Smooth muscle cell of the brain vasculature (primary cell): ENCODE measurements around the gene QDPR.
"Not testable (repeated sequence)": the region's sequence is repeated elsewhere in the genome, so short reads cannot be mapped to it uniquely, and the experiment has no call there.

Experiments
- DNase-seq: peaks from one replicate; pipeline ENCODE4 v3.0.0-alpha.2; 2012; ENCODE audit warnings: low read depth, low spot score

QDPR gene

DNA sequence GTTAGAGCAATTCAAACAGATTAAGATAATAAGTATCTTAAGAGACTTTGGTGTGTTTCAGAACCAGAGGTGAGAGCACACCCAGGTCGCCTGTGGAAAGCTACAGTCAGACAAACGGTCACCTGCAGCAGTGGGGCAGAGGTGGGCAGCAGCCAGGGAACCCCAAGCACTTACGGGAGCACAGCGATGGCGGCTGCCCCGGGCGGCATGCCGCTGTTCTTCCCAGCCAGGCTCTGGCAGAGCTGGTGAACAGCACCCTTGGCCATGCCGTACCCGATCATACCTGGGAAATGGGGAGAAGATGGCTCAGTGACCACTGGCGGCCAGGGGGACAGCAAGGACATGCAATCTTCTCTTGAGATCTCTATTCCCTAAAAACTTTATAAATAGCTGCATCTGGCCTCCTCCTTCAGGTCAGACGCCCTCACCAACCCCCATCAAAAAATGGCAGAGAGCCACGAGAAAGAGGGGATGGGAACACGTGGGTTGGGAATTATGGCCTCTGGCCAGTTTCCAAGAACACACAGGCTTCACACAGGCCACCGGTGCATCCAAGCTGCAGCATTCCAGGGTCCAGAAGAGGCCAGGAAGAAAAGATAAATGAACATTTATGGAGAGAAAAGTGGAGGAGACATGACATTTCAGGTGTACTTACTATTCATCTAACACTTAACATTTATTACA is 19.7 kb downstream of the QDPR start:
- no peak for DNase-seq

DNA sequence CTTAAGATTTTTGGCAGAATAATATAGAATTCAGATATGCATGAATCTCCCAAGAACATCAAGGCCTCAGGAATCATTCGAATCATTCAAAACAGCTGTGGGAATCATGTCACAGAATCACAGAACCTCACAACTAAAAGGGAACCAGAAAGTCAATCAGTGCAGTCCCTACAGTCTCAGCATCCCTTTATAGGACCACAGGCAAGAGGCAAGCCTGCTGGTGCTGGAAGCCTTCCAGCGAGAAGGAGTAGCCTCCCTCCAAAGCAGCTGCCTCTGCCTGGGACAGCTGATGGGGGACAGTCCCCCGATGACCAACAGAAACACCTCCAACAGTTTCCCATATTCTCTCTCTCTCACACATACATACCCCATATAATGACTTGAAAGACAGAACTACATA is 20.7 kb downstream of the QDPR start:
- no peak for DNase-seq

DNA sequence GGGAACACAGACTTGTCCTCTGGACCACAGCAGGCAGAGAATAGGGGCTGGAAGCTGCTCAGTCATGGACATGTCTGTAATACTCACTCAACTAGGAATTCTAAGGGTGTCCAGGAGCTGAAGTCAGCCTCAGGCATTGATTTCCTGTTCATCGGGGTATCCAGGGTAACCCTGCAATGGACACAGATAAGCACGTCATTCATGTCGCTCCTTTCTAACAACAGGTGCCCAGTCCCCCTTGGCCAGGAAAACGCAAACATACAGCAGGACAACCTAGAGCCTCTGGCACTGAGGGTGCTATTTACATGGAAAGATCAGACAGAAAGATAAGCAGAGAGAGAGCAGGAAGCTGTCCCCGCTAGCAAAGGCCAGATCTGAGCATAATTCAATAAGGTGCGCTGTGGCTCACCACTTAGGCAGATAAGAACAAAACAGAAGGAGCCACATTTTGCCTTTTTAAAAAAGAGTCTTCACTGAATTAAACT is 21.3 kb downstream of the QDPR start:
- no peak for DNase-seq

DNA sequence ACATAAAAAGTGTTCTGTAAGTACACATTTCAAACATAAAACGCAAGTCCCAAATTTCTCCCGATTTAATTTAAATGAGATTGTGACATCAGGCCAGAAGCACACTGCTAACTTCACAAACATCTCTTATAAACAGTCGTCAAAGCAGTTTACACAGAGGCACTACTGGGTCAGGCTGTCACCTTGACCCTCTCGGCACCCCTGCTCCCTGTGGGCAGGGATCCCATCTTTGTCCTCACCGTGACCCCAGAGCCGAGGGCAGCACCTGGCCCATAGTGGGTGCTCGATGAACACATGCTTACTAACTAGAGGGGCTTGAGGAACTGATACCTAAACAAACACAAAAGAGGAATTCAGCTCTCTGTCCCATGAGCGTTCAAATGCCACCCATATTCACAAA is 22.2 kb downstream of the QDPR start:
- DNase-seq: no peak

DNA sequence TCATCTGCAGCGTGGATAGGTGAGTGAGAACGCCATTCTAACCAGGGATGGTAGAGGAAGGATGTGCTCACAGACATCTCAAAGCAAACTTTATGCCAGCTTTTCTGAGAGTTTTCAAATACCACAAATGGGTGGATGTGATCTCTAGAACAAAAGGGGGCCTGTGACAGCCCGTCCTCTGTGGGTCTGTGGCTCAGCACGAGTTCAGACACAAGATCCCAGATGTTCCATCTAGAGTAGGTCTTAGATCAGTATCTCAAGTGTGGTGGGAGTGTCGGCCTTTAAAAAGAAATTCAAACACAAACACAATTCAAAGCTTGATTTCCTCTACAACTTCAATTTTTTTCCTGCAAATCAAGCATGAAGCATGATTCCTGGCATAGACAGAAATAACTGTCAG is 22.8 kb downstream of the QDPR start:
- DNase-seq: no peak

DNA sequence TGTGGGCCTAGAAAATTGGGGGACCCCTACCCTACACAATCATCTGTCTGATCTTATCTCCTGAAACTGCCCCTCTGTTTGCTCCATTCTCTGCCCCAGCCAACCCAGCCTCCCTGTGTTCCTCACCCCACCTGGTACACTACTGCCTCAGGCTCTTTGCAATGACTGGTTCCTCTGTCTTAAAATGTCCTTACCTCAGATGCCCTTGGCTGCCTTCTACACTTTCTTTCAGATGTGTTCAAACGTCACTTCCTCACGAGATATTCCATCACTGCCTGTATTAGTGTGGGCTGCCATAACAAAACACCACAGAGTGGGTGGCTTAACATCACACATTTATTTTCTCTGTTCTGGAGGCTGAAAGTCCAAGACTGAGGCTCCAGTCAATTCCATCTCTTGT is 29.2 kb downstream of the QDPR start:
- no peak for DNase-seq

DNA sequence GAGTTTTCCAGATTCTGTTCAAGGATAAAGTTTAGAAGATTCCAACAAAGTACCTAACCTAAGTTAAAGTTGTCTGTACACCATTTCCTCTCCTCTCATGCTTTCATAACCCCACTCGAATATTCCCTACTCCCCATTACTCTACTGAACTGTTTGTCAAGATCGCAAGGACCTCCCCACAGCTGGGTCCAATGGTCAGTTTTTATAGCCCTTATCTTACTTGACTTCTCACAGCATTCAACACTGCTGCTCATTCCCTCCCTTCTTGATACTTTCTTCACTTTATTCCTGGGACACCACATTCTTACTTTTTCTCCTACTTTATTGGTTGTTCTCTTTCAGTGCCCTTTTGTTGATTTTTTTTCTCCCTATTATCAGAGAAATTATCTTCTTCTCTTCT is 30.9 kb downstream of the QDPR start:
- DNase-seq: no peak

DNA sequence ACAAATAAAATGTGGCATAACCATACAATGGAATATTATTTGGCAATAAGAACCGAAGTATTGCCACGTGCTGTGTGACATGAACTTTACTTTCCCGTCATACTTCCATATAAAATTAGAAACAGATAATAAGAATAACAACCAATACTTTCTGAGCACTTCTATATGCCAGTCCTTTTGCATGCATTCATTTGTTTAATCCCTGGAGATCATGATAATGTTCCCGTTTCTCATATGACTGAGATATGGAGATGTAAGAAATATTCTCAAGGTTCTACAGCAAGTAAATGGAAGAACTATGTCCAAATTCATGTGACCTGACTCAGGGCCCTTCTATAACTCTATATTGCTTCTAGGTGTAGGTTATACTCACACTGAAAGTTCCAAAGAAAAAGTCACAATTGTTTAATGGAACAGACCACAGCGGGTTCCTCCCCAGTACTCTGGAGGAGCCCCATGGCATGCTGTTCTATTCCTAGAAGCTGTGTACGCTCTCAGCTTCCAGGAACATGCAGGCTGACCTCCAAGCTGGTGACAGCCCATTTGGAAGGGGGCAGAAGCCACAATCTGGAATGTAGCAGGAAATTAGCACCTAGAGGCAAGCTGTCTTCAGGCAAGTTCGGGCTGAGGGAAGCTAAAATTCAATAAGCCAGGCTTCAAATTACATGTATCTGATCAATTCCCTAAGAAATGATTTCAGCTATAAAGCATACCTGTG is 31.5 kb downstream of the QDPR start:
- DNase-seq: no peak

DNA sequence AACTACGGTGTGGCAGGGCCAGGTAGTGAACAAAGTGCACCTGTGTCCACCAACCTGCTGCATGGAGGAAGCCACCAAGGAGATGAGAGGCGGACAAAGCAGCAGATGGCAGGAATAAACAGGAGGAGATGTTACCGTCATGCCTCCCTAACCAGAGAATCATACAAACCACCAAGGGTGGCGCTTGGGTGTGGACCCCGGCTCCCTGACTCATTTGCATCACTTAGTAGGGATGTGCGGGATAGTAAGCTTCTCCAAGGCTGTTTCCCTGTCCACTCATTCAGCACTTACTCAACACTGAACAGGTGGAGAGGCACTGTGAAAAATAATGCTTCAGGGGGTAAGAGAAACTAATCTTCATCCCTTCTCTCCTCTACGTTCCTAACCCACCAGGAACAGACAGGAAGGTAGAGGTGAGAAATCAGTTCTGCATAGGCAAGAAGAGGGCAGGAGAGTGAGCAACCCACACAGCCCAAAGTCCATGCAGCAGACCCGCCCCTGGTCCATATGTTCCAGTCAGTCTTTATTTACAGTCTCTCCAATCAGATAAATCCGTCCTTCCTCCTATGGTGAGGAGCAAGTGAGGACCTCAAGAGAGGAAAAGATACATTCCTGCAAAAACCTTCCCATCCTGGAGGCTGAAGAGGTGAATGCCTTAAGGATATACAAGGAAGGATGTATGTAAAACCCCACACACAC is 34.0 kb downstream of the QDPR start:
- DNase-seq: no peak

DNA sequence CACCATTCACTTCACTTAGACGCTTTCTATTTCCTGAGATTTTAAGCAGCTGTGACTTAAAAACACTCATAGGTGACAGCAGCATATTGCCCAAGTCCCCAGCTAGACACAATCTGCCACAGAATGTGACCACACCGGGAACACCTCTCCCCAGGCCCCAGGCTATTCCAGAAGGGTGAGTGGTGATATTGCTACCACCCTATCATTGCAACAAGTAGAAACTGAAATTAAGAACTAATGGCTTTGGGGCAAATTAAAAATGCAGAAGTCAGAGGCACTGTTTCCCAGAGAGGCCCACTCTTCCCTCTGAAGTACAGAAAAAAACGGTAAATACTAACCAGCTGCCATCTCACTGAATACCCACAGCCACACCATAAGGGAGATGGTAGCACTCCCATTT is 35.0 kb downstream of the QDPR start:
- DNase-seq: no peak

DNA sequence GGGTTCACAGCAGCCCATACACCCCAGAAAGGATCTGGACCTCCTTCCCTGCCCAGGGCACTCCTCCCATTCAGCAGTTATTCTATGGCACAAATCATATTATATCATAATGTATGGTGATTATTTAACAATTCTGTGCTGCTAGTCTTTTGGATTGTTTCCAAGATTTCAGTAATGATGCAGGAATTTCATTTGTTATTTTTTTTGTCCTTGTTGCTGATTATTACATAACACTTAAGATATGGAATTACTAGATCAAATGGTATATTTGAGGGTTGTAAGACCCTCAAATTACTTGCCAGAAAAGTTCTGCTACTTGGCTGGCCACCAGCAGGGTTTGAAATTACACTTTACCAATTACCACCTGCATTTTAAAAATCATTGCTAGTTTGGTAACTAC is 36.4 kb downstream of the QDPR start:
- no peak for DNase-seq

DNA sequence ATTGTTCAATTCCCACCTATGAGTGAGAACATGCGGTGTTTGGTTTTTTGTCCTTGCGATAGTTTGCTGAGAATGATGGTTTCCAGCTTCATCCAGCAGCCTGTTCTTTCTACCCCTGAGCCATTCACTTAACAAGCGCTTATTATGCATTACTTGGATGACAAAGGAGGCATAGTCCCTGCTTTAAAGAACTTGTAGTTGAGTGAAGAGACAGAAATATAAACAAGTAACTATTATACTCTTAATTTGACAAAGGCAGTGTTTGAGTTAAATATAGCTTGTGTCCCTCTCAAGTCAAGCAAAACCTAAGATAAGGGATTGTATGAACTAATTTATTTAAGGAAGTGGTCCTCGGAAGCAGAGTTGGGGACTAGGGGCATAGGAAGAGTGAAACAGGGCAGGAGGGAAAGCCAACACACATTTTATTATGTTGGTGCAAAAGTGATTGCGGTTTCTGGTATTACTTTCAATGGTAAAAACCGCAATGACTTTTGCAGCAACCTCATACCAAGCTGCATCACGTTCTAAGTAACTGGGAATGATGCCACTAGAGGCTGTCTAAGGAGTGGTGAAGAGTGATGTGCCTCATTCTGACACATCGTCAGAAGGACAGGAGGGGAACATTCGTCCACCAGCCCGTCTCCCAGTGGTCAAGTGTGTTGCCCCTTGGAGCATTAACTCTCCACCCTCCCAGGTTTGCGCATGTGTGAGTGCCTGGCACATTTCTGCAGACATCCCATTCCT is 41.8 kb downstream of the QDPR start:
- no peak for DNase-seq

DNA sequence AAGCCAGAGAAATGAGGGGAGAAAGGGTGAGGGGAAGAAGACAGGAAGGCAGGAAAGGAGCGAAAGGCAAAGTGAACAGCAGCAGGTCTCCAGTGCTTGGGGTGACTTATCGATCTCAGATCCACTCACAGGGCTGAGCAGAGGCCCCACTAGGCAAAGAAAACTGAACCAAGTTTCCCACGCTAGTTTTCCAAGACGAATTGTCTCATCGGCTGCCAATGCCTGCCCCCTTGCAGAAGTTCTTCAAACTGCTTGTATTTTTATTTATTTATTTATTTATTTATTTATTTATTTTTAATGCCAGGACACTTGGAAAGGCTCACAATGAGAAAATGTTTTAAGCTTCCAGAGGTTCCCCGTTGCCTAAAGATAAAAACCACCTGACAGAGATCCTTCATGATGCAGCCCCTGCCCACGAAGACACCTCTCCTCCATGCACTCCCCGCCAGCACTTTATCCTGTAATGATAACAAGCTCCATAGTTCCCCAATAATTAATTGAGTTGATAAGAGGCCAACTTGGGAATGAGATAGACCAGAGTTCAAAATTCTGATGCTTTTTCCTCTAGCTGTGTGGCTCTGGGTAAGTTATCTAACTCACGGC is 43.2 kb downstream of the QDPR start:
- DNase-seq: no peak

DNA sequence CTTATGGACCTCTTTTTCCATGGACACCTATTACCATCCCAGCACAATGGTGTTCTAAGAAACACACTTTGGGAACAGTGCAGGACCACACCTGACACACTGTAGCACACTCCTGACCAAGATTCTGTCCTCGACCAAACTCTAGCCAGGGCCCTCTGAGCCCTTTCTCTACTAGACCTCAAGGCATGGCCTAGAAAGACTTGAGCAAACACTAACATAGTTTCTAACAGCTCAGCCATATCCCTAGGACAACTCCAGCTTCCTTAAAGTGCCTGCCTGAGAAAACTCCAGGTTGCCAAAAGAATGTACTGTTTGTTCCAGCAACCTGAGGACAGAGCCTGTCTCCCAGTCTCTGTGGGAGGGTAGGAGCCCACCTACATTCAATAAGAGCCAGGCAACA is 48.3 kb downstream of the QDPR start:
- DNase-seq: no peak

DNA sequence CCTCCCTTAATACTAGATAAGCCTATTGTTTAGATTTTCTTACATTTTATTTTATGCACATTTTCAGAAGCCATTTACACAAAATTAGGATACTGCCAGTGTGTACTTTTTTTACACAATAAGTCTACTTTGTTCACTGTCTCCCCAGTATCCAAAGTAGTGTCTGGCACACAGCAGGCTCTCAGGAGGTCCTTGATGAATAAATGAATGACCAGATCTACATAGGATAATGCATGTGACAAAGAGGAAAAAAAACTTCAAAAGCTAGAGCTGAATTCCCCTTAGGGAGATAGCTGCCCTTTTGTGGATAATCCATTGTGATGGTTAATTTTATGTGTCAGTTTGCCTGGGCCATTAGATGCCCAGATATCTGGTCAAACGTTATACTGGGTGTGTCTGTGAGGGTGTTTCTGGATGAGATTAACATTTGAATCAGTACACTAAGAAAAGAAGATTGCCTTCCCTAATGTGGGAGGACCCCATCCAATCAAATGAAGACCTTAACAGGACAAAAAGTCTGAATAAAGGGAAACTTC is 61.6 kb downstream of the QDPR start:
- DNase-seq: no peak

DNA sequence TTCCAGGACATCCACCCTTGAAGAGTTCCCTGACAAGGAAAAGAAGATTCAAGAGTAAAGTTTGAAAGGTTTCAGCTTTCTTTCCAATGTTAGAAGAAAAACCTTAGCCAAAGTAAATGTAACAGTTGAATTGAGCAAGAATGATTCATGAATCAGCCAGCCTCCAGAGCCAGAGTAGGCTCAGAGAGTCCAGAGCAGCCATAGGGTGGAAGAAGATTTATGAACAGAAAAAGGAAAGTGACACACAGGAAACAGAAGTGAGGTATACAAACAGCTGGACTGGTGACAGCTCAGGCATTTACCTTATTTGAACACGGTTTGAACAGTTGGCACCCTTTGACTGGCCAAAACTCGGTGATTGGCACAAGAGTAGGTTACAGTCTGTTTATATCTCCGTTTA is 63.2 kb downstream of the QDPR start:
- no peak for DNase-seq

DNA sequence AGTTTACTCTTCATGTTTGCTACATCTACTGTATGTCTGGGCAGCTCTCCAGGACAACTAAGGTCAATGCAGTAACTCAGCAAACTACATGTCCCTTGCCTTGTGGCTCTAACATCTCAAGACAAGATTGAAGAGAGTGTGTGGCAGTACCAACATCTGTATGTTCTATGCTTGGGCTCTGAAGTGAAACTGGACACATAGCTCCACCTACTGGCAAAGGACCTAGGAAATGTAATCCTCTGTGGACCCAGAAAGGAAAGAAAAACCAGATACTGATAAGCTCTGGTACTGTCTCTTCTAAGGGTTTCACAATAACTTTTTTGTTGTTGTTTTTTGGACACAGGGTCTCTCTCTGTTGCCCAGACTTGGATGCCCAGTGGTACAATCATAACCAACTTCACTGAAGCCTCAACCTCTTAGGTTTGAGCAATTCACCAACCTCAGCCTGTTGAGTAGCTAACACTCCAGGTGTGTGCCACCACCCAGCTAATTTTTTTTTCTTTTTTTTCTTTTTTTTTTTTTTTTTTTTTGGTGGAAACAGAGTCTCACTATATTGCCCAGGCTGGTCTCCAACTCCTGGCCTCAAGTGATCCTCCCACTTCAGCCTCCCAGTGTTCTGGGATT is 64.1 kb downstream of the QDPR start:
- peak; percentile 50 for DNase-seq

DNA sequence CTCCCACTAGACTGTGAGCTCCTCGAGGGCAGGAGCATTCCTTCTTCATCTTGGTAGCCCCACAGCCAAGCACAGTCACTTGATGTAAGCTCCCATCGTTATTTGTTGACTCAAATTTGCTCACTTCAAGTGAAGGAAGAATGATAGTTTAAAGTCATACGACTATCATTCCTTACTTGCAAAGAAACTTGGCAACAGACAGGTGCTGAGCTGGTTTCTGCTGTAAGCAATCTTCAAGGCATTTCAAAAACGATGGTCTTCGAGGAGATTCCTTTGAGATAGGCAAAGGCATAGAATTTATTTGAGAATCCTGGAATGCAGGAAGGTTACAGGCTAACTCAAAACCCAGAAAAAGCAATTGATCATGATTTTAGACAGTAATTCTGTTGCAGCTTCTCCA is 64.8 kb downstream of the QDPR start:
- DNase-seq: no peak

DNA sequence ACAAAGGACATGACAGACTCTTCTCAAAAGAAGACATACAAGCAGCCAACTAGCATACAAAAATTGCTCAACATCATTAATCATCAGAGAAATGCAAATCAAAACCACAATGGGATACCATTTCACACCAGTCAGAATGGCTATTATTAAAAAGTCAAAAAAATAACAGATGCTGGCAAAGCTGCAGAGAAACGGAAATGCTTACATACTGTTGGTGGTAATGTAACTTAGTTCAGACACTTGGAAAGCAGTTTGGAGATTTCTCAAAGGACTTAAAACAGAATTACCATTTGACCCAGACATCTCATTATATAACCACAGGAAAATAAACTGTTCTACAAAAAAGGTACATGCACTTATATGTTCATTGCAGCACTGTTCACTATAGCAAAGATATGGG is 69.4 kb downstream of the QDPR start:
- not testable (repeated sequence) for DNase-seq

DNA sequence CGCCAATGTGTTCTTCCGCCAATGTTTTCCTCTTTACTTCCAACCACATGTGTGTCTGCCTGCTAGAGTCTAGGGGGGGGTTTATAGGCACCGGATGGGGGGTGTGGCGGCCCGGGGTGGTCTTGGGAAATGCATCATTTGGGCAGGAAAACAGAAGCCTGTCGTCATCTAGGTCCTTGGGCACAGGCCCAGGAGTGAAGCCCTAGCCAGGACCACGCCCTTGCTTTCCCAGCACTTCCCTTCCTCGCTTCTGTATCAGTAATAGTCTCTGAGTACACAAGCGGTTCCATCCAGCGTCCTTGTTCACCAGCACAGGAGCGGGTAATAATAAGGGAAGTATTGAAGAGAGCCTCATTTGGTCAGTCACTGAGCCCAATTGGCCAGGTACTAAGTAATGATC is 74.5 kb downstream of the QDPR start:
- no peak for DNase-seq

DNA sequence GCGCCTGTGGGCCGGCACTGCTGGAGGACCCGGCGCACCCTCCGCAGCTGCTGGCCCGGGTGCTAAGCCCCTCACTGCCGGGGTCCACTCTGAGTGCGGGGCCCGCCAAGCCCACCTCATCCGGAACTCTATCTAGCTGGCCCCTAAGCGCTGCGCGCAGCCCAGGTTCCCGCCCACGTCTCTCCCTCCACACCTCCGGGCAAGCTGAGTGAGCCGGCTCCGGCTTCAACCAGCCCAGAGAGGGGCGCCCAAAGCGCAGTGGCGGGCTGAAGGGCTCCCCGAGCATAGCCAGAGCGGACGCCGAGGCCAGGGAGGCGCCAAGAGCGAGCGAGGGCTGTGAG is 75.2 kb downstream of the QDPR start:
- no peak for DNase-seq
